Measurements from ENCODE around the gene ITGB3. TPM values are rescaled to one million over a fixed set of nuclear protein-coding genes. Genes with fewer than 3 reads are reported as not detected.

Gene ITGB3
- total and polyA plus RNA-seq, 10 of the 15 experiments (the other 5 are each of a cell fraction or from before 2014, with no cell fraction given), result 0.69 to 22.8 (median 13.6) TPM

DNA sequence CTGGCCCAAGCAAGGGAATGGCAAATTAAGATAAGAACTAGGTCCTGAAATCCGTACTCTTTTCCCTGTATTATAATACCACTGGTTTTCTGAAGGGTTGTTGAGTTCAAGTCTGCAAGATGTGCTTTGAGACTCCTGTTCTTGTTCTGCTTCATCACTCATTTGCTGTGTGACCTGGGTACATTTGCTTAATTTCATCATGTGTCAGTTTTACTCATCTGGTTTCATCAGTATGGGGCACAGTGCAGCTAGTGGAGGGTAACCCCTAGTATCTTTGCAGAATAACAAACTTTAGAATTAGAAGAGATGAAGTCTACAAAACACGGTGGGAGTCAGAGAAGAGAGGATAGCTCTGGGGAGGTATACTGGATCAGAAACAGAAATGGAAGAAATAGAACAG is 48.2 kb downstream of the ITGB3 start:
- DNase-seq (ENCODE audit: low read depth, low spot score) (no peak), FAIRE-seq (peak; percentile 31), ATAC-seq (peak; percentile 62)
- CTCF ChIA-PET, result interaction anchor here (0.7 to 3.8 kb wide), 6 partner anchors 9 to 72 kb away, joined by 3 to 18 read pairs (median 4); no protein-coding TSS in a partner anchor
- H3K4me2 ChIP-seq (ENCODE audit: control insufficient read depth, insufficient read depth), result no peak overlapping the region
- SMC1A ChIA-PET (ENCODE audit: uncharacterized antibody, unreplicated experiment), result interaction anchor here (1.0 to 3.7 kb wide), 5 partner anchors 10 to 72 kb away, joined by 4 to 17 read pairs (median 11); no protein-coding TSS in a partner anchor
- TF ChIP-seq RB1 (IDR thresholded peaks at IDR 0.05; ENCODE audit: borderline replicate concordance) (no peak), YBX1 (IDR thresholded peaks at IDR 0.05) (no peak), NBN (IDR thresholded peaks at IDR 0.05) (no peak), CBFB (IDR thresholded peaks at IDR 0.05; ENCODE audit: low read depth) (no peak), CBX3 (IDR thresholded peaks at IDR 0.05; ENCODE audit: borderline replicate concordance, low read depth) (no peak)
- TF ChIP-seq, protein P1, sequence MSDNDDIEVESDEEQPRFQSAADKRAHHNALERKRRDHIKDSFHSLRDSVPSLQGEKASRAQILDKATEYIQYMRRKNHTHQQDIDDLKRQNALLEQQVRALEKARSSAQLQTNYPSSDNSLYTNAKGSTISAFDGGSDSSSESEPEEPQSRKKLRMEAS (IDR thresholded peaks at IDR 0.05; ENCODE audit: low read depth, low read length), result no peak
- H3K9me3 ChIP-seq (replicated peaks; ENCODE audit: control insufficient read depth, insufficient read depth, low read length), result no peaks in the 10 kb centered on the region
- BruUV-seq (replicated peaks), result no TSS peak
- RAD21 ChIA-PET (ENCODE audit: unreplicated experiment), result no interaction called here
- no peaks in the 10 kb centered on the region for H4K20me1 ChIP-seq (ENCODE audit: control insufficient read depth, insufficient read depth)
- intact Hi-C loops (cut with micrococcal nuclease; ENCODE audit: unreplicated experiment), result no loop called here
- POLR2A ChIA-PET, result interaction anchor here (1.4 kb wide), 1 partner anchor 14 kb away, joined by 16 read pairs; no protein-coding TSS in a partner anchor
- in situ Hi-C loops (cut with MboI), result no loop called here
- H2AFZ ChIP-seq (ENCODE audit: control insufficient read depth, low read depth, low read length), result no peak overlapping the region
- H3K36me3 ChIP-seq (ENCODE audit: control insufficient read depth in 2 of 2, insufficient read depth in 2 of 2, low read length in 1 of 2), result no peaks in the 10 kb centered on the region
- no peak overlapping the region for H3K4me3 ChIP-seq
- H3K27me3 ChIP-seq (replicated peaks in 1 of 2; ENCODE audit: control insufficient read depth in 2 of 2, insufficient read depth in 2 of 2, low read length in 1 of 2), result no peaks in the 10 kb centered on the region
- H3K9ac ChIP-seq (ENCODE audit: control insufficient read depth, insufficient read depth, low read length), result no peak overlapping the region
- H3K79me2 ChIP-seq (ENCODE audit: control insufficient read depth, insufficient read depth, low read length), result no peaks in the 10 kb centered on the region
- no peak overlapping the region for H3K27ac ChIP-seq (ENCODE audit: control insufficient read depth, insufficient read depth)
- WGBS (ENCODE audit: insufficient coverage, insufficient replicate concordance, low lambda C conversion rate, missing lambda C conversion rate), result 13% methylated on average over 2 of the region's 2 CpGs
- no peaks in the 10 kb centered on the region for H3K4me1 ChIP-seq (ENCODE audit: control insufficient read depth, insufficient read depth, low read length)

DNA sequence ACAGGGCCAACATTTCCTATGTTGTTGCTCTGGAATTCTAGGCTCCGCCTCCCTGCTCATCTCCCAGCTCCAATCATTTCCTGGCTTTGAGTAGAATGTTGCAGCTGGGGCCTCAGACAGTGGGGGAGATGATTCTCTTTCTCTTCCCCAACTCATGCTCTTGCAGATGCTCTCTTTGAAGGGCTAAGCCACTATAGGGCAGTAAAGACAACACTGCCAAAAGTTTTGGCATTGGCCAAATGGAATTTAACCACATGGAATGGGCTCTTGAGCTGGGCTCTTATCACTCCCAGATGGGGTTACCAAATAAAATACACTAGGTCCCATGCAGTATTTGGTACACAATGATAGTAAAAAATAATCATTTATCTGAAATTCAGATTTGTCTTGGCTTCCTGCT is 50.6 kb downstream of the ITGB3 start:
- no peaks in the 10 kb centered on the region for H3K27me3 ChIP-seq (replicated peaks in 1 of 2; ENCODE audit: control insufficient read depth in 2 of 2, insufficient read depth in 2 of 2, low read length in 1 of 2)
- ATAC-seq, result no peak
- H3K36me3 ChIP-seq (ENCODE audit: control insufficient read depth in 2 of 2, insufficient read depth in 2 of 2, low read length in 1 of 2), result no peaks in the 10 kb centered on the region; a peak in 1 of 4 replicates
- CTCF ChIA-PET, result no interaction called here
- no peak overlapping the region for H2AFZ ChIP-seq (ENCODE audit: control insufficient read depth, low read depth, low read length)
- no peak for FAIRE-seq
- RAD21 ChIA-PET (ENCODE audit: unreplicated experiment), result interaction anchor here (1.7 kb wide), 1 partner anchor 16 kb away, joined by 5 read pairs; no protein-coding TSS in a partner anchor
- BruUV-seq (replicated peaks), result no TSS peak
- no peaks in the 10 kb centered on the region for H3K4me1 ChIP-seq (ENCODE audit: control insufficient read depth, insufficient read depth, low read length)
- no peak for TF ChIP-seq FOS (IDR thresholded peaks at IDR 0.05; ENCODE audit: borderline replicate concordance, extremely low read depth, insufficient read length)
- TF ChIP-seq STAT3 (IDR thresholded peaks at IDR 0.05; ENCODE audit: low read depth, low read length), result no peak
- TF ChIP-seq ETV6 (conservative IDR thresholded peaks at IDR 0.05 in 1 of 2, IDR thresholded peaks at IDR 0.05 in 1 of 2; ENCODE audit: borderline replicate concordance in 1 of 2, low read depth in 1 of 2), result no peak
- WGBS (ENCODE audit: insufficient coverage, insufficient replicate concordance, low lambda C conversion rate, missing lambda C conversion rate), result 91% methylated on average over 1 of the region's 1 CpG
- no peak overlapping the region for H3K9ac ChIP-seq (ENCODE audit: control insufficient read depth, insufficient read depth, low read length)
- no peaks in the 10 kb centered on the region for H3K79me2 ChIP-seq (ENCODE audit: control insufficient read depth, insufficient read depth, low read length)
- H4K20me1 ChIP-seq (ENCODE audit: control insufficient read depth, insufficient read depth), result no peaks in the 10 kb centered on the region
- no peak overlapping the region for H3K4me2 ChIP-seq (ENCODE audit: control insufficient read depth, insufficient read depth)
- H3K4me3 ChIP-seq, result no peak overlapping the region
- no peak overlapping the region for H3K27ac ChIP-seq (ENCODE audit: control insufficient read depth, insufficient read depth)
- POLR2A ChIA-PET, result no interaction called here
- in situ Hi-C loops (cut with MboI), result no loop called here
- no peak for DNase-seq (ENCODE audit: low read depth, low spot score)
- SMC1A ChIA-PET (ENCODE audit: uncharacterized antibody, unreplicated experiment), result interaction anchor here (1.2 kb wide), 1 partner anchor 17 kb away, joined by 3 read pairs; no protein-coding TSS in a partner anchor
- H3K9me3 ChIP-seq (replicated peaks; ENCODE audit: control insufficient read depth, insufficient read depth, low read length), result no peaks in the 10 kb centered on the region
- intact Hi-C loops (cut with micrococcal nuclease; ENCODE audit: unreplicated experiment), result no loop called here
